IMR-90 (cell line): ENCODE data around the gene FAM98B. TPM values are rescaled to one million over a fixed set of nuclear protein-coding genes. Genes with fewer than 3 reads are reported as not detected.

Experiments
- ATAC-seq: fragments of 200-7000 bp; cut with Tn5 transposase; 2 replicates; pipeline ENCODE4 v1.9.1; 2020; ENCODE audit warnings: low read depth, mild to moderate bottlenecking, moderate library complexity
- BruUV-seq: library from RNA; stranded (reverse); fragments of 400-500 nt; replicated peaks from 2 replicates; lab custom pipeline; 2021; lab: Mats Ljungman, UMichigan
- CTCF ChIA-PET: fragments of 300-600 bp; formaldehyde crosslinking; extraction: SDS; loops from one replicate; lab custom pipeline; 2021; ENCODE audit warnings: antibody characterized with exemption; lab: Yijun Ruan, JAX
- POLR2A ChIA-PET: fragments of 300-600 bp; sonication (Branson Sonifier 250); formaldehyde crosslinking; loops from one replicate; lab custom pipeline; 2022; ENCODE audit warnings: antibody characterized with exemption; ENCODE audit not compliant: unreplicated experiment; lab: Charles Lee
- DNase-seq: peaks from one replicate; pipeline ENCODE4 v3.0.0; 2013
- H2AFZ ChIP-seq: replicated peaks from 2 replicates; pipeline ENCODE3; 2013; ENCODE audit warnings: low read length, mild to moderate bottlenecking; ENCODE audit not compliant: poor library complexity
- H2AK5ac ChIP-seq: 2 replicates; pipeline ENCODE4 v1.6.1; 2013; ENCODE audit warnings: low read depth, low read length, inconsistent platforms
- H2AK9ac ChIP-seq: replicated peaks from 2 replicates; pipeline ENCODE3; 2013; ENCODE audit warnings: mild to moderate bottlenecking, low read depth, low read length, moderate library complexity; ENCODE audit not compliant: poor library complexity
- H2BK120ac ChIP-seq: 2 replicates; pipeline ENCODE4 v1.6.1; 2013; ENCODE audit warnings: low read depth, low read length, inconsistent platforms
- H2BK15ac ChIP-seq: 3 replicates; pipeline ENCODE4 v1.6.1; 2013; ENCODE audit warnings: low read depth, low read length, inconsistent platforms
- H2BK20ac ChIP-seq: 2 replicates; pipeline ENCODE4 v1.6.1; 2013; ENCODE audit warnings: low read depth, mild to moderate bottlenecking, inconsistent platforms, low read length, moderate library complexity
- H2BK5ac ChIP-seq: 2 replicates; pipeline ENCODE4 v1.6.1; 2013; ENCODE audit warnings: mild to moderate bottlenecking, low read depth, low read length, inconsistent platforms; ENCODE audit not compliant: poor library complexity, severe bottlenecking
- H3K14ac ChIP-seq: replicated peaks from 2 replicates; pipeline ENCODE4 v1.6.1; 2013; ENCODE audit warnings: low read depth, low read length, inconsistent platforms
- H3K18ac ChIP-seq: 2 replicates; pipeline ENCODE4 v1.6.1; 2013; ENCODE audit warnings: low read depth, low read length, control low read depth
- H3K23ac ChIP-seq: 2 replicates; pipeline ENCODE4 v1.6.1; 2013; ENCODE audit warnings: low read depth, low read length, inconsistent platforms
- H3K27ac ChIP-seq: 2 replicates; pipeline ENCODE4 v1.5.1; 2013; ENCODE audit warnings: mild to moderate bottlenecking, control low read depth, low read length; ENCODE audit not compliant: insufficient read depth
- H3K27me3 ChIP-seq: 2 replicates; pipeline ENCODE4 v1.6.1; 2013; ENCODE audit warnings: low read length; ENCODE audit not compliant: control insufficient read depth, insufficient read depth
- H3K36me3 ChIP-seq: 2 replicates; pipeline ENCODE4 v1.6.1; 2013; ENCODE audit warnings: low read length, mixed read lengths; ENCODE audit not compliant: control insufficient read depth, insufficient read depth
- H3K4ac ChIP-seq: 2 replicates; pipeline ENCODE4 v1.6.1; 2013; ENCODE audit warnings: low read depth, low read length, inconsistent platforms
- H3K4me1 ChIP-seq: 2 replicates; pipeline ENCODE4 v1.6.1; 2013; ENCODE audit warnings: low read length, mixed read lengths; ENCODE audit not compliant: control insufficient read depth, insufficient read depth
- H3K4me2 ChIP-seq: 2 replicates; pipeline ENCODE4 v1.6.1; 2013; ENCODE audit warnings: low read depth, mild to moderate bottlenecking, control low read depth, low read length, moderate library complexity
- H3K4me3 ChIP-seq: 2 replicates; pipeline ENCODE4 v1.5.1; 2013; ENCODE audit warnings: low read depth, mild to moderate bottlenecking, control low read depth, low read length, moderate library complexity; ENCODE audit not compliant: insufficient read depth
- H3K56ac ChIP-seq: 2 replicates; pipeline ENCODE4 v1.6.1; 2013; ENCODE audit warnings: low read length, inconsistent platforms; ENCODE audit not compliant: insufficient read depth; ENCODE audit errors: extremely low read depth
- H3K79me1 ChIP-seq, 2 experiments: 2 replicates each; pipeline ENCODE4 v1.6.1; 2013; ENCODE audit warnings: low read length in 2 of 2, inconsistent platforms in 1 of 2, low read depth in 1 of 2
- H3K9ac ChIP-seq: 2 replicates; pipeline ENCODE4 v1.6.1; 2013; ENCODE audit warnings: low read depth, low read length, control low read depth
- H3K9me1 ChIP-seq: 2 replicates; pipeline ENCODE4 v1.6.1; 2013; ENCODE audit warnings: low read length, inconsistent platforms; ENCODE audit not compliant: insufficient read depth
- H3K9me3 ChIP-seq: 2 replicates; pipeline ENCODE4 v1.6.1; 2013; ENCODE audit warnings: low read length; ENCODE audit not compliant: control insufficient read depth, insufficient read depth
- H4K20me1 ChIP-seq: 2 replicates; pipeline ENCODE4 v1.6.1; 2013; ENCODE audit warnings: low read length, inconsistent platforms; ENCODE audit not compliant: insufficient read depth
- H4K5ac ChIP-seq: 2 replicates; pipeline ENCODE4 v1.6.1; 2013; ENCODE audit warnings: mild to moderate bottlenecking, low read depth, low read length, control low read depth
- H4K8ac ChIP-seq, 2 experiments: 2 replicates each; pipeline ENCODE4 v1.6.1; 2013; ENCODE audit warnings: low read depth in 2 of 2, low read length in 2 of 2, control low read depth in 1 of 2, inconsistent platforms in 1 of 2
- H4K91ac ChIP-seq: 2 replicates; pipeline ENCODE4 v1.6.1; 2013; ENCODE audit warnings: low read depth, low read length, inconsistent platforms; ENCODE audit not compliant: insufficient read depth
- BHLHE40 ChIP-seq: fragments of 150-350 bp; IDR thresholded peaks from 2 replicates; pipeline ENCODE4 v1.6.1; 2016; ENCODE audit warnings: mild to moderate bottlenecking, low read depth, low read length
- CEBPB ChIP-seq: IDR thresholded peaks from 2 replicates; pipeline ENCODE4 v1.6.1; 2012; ENCODE audit warnings: low read depth, low read length, improper control_type of control experiment
- CHD1 ChIP-seq: IDR thresholded peaks from 2 replicates; pipeline ENCODE4 v1.6.1; 2012; ENCODE audit warnings: low read depth, low read length, improper control_type of control experiment
- CTCF ChIP-seq: conservative IDR thresholded peaks from 2 replicates; pipeline ENCODE4 v1.5.1; 2012; ENCODE audit warnings: mild to moderate bottlenecking, low read depth, low read length, improper control_type of control experiment
- ELK1 ChIP-seq: fragments of 150-350 bp; IDR thresholded peaks from 2 replicates; pipeline ENCODE4 v1.6.1; 2016; ENCODE audit warnings: low read depth, mild to moderate bottlenecking, low read length, moderate library complexity, borderline replicate concordance
- FOS ChIP-seq: fragments of 150-350 bp; IDR thresholded peaks from 2 replicates; pipeline ENCODE4 v1.6.1; 2016; ENCODE audit warnings: low read depth, low read length
- MAFK ChIP-seq: IDR thresholded peaks from 2 replicates; pipeline ENCODE4 v1.6.1; 2012; ENCODE audit warnings: low read depth, low read length, improper control_type of control experiment
- MAZ ChIP-seq: IDR thresholded peaks from 2 replicates; pipeline ENCODE4 v1.6.1; 2012; ENCODE audit warnings: low read depth, mild to moderate bottlenecking, low read length, improper control_type of control experiment, moderate library complexity, borderline replicate concordance
- MXI1 ChIP-seq: IDR thresholded peaks from 2 replicates; pipeline ENCODE4 v1.6.1; 2012; ENCODE audit warnings: low read depth, mild to moderate bottlenecking, low read length, moderate library complexity, borderline replicate concordance
- NFE2L2 ChIP-seq: fragments of 150-350 bp; IDR thresholded peaks from 2 replicates; pipeline ENCODE4 v1.6.1; 2016; ENCODE audit warnings: low read depth, mild to moderate bottlenecking, low read length
- POLR2A ChIP-seq: IDR thresholded peaks from 2 replicates; pipeline ENCODE4 v1.6.1; 2012; ENCODE audit warnings: mild to moderate bottlenecking, low read depth, low read length
- RAD21 ChIP-seq: IDR thresholded peaks from 2 replicates; pipeline ENCODE4 v1.6.1; 2012; ENCODE audit warnings: low read length, improper control_type of control experiment
- RCOR1 ChIP-seq: IDR thresholded peaks from 2 replicates; pipeline ENCODE4 v1.6.1; 2012; ENCODE audit warnings: mild to moderate bottlenecking, low read length, improper control_type of control experiment; ENCODE audit not compliant: insufficient replicate concordance
- RFX5 ChIP-seq: IDR thresholded peaks from 2 replicates; pipeline ENCODE4 v1.8.0; 2012; ENCODE audit warnings: low read depth, mild to moderate bottlenecking, low read length, moderate library complexity
- SMC3 ChIP-seq: fragments of 150-350 bp; IDR thresholded peaks from 2 replicates; pipeline ENCODE4 v1.6.1; 2016; ENCODE audit warnings: low read depth, mild to moderate bottlenecking, antibody characterized with exemption, low read length, moderate library complexity
- WGBS, 2 experiments: methylation state at CpG; one replicate each; pipeline versions ENCODE4 v1.1.5 to v1.1.7; 2013; ENCODE audit warnings: missing lambda C conversion rate in 2 of 2; ENCODE audit not compliant: insufficient read length in 1 of 2; ENCODE audit errors: extremely low coverage in 2 of 2; 5-methylcytosine and 5-hydroxymethylcytosine counted together
- dilution Hi-C: fragments of 300-500 bp; cut with HindIII; formaldehyde crosslinking; loops from one replicate; pipeline ENCODE4 v1.14.3; 2018; ENCODE audit warnings: low sequenced_read_pairs; ENCODE audit not compliant: unreplicated experiment
- in situ Hi-C: fragments of 300-500 bp; cut with MboI; formaldehyde crosslinking; loops from 3 replicates; pipeline ENCODE4 v1.14.3; 2019; ENCODE audit warnings: low sequenced_read_pairs, inconsistent platforms, mixed read lengths
- intact Hi-C: fragments of 100-400 bp; cut with micrococcal nuclease; formaldehyde crosslinking; loops from 2 replicates; pipeline ENCODE4 v1.10.0; 2022
- polyA plus RNA-seq, 3 experiments: library from polyadenylated mRNA; depleted of rRNA; stranded (reverse); fragments of >200 nt; gene quantifications; 2 replicates each; pipeline ENCODE4 v1.2.3, GENCODE V29; 2012; ENCODE audit warnings: low replicate concordance in 1 of 3
- total RNA-seq: library from RNA; depleted of rRNA; stranded (reverse); fragments of >200 nt; gene quantifications from 2 replicates; pipeline ENCODE4 v1.2.3, GENCODE V29; 2012

Gene FAM98B
- total and polyA plus RNA-seq, 2 of the 4 experiments (the other 2 are of a cell fraction), result 2.7 to 12.2 TPM

- Histone ChIP-seq H4K5ac (peak overlapping the region; percentile 73; the same call in 1 of the 2 replicates), H3K9me3 (no peaks in the 10 kb centered on the region), H3K14ac (peak overlapping the region; percentile 2; the same call in 1 of the 2 replicates), H3K4me1 (peaks cover 15% of the 10 kb centered on the region), H3K27ac (no peak overlapping the region), H3K27me3 (no peaks in the 10 kb centered on the region), H3K4ac (peak overlapping the region; percentile 41; the same call in 1 of the 2 replicates), H3K18ac (peak overlapping the region; percentile 79; the same call in 1 of the 2 replicates), H3K4me2 (no peak overlapping the region), H2BK15ac (peak overlapping the region; percentile 22; the same call in 2 of the 3 replicates), H3K56ac (no peak overlapping the region; the same call in 1 of the 2 replicates), H3K36me3 (no peaks in the 10 kb centered on the region), H4K8ac (no peak overlapping the region; a peak in 1 of 4 replicates), H2AK9ac (no peak overlapping the region), H3K79me1 (no peaks in the 10 kb centered on the region), H3K4me3 (no peak overlapping the region), H4K91ac (peak overlapping the region; percentile 37; the same call in 1 of the 2 replicates), H2AFZ (no peak overlapping the region), H3K9me1 (peaks cover 5% of the 10 kb centered on the region; the same call in 1 of the 2 replicates), H3K23ac (no peak overlapping the region), H2BK5ac (peak overlapping the region; percentile 53), H4K20me1 (no peaks in the 10 kb centered on the region), H3K9ac (no peak overlapping the region), H2AK5ac (peak overlapping the region; percentile 15; the same call in 1 of the 2 replicates), H2BK20ac (peak overlapping the region; percentile 39; the same call in 1 of the 2 replicates), H2BK120ac (peak overlapping the region; percentile 72)
- DNase-seq (no peak), ATAC-seq (no peak)
- in situ Hi-C loops, result no loop called here
- TF ChIP-seq ELK1 (no peak), RFX5 (no peak), BHLHE40 (no peak), MXI1 (no peak), CEBPB (no peak), MAZ (no peak), NFE2L2 (no peak), FOS (no peak), RCOR1 (no peak), RAD21 (no peak), MAFK (no peak), POLR2A (no peak), CHD1 (no peak), CTCF (no peak), SMC3 (no peak)
- ChIA-PET POLR2A (no interaction called here), CTCF (no interaction called here)
- WGBS, 2 experiments, result 100% methylated on average over 1 of the region's 3 CpGs; no CpG with 5 or more reads in 1 of the 2 experiments
- intact Hi-C loops, result loop anchor here (5.0 kb wide), 1 partner anchor 62 kb away; no protein-coding TSS in a partner anchor
- dilution Hi-C loops, result no loop called here
- BruUV-seq, result no TSS peak
These were observed 80.8 kb downstream of the FAM98B start for GRCh38 chr15:38534691-38535090.
